K562 (cell line): ENCODE measurements around the gene IFT81. TPM values are rescaled to one million over a fixed set of nuclear protein-coding genes. Genes with fewer than 3 reads are reported as not detected.

Experiments used
- ARHGAP35 ChIP-seq: fragments of 450-650 bp; IDR thresholded peaks from 2 replicates; pipeline ENCODE4 v1.6.1; 2018; ENCODE audit not compliant: partially characterized antibody
- CEBPB ChIP-seq: fragments of 450-650 bp; IDR thresholded peaks from 2 replicates; pipeline ENCODE4 v1.6.1; 2016; ENCODE audit warnings: missing genetic modification characterization, missing compliant biosample characterization
- CEBPG ChIP-seq, 3 experiments: fragments of 200-800 bp in 1 of 3; sonication (Bioruptor generic) in 1 of 3; sonication (generic) in 1 of 3; formaldehyde crosslinking in 1 of 3; IDR thresholded peaks in 2 of 3; conservative IDR thresholded peaks in 1 of 3; 2 replicates each; pipeline versions ENCODE4 v1.6.1 to v1.8.0; 2016 to 2022; ENCODE audit warnings: missing compliant biosample characterization in 2 of 3, missing genetic modification characterization in 2 of 3, mild to moderate bottlenecking in 1 of 3, missing genetic modification reagents in 1 of 3
- FOSL1 ChIP-seq: fragments of 200-800 bp; sonication (Bioruptor generic); conservative IDR thresholded peaks from 2 replicates; pipeline ENCODE4 v1.6.1; 2016; ENCODE audit warnings: missing genetic modification characterization, missing compliant biosample characterization
- GTF2F1 ChIP-seq: IDR thresholded peaks from 2 replicates; pipeline ENCODE4 v1.6.1; 2011; ENCODE audit warnings: low read depth, low read length, improper control_type of control experiment
- GTF3C2 ChIP-seq: IDR thresholded peaks from 3 replicates; pipeline ENCODE4 v1.6.1; 2011; ENCODE audit warnings: borderline replicate concordance, mild to moderate bottlenecking, moderate library complexity; ENCODE audit not compliant: insufficient read length; ENCODE audit errors: extremely low read depth
- MAFK ChIP-seq: IDR thresholded peaks from 2 replicates; pipeline ENCODE4 v1.6.1; 2011; ENCODE audit warnings: low read length, improper control_type of control experiment
- MXI1 ChIP-seq: IDR thresholded peaks from 2 replicates; pipeline ENCODE4 v1.6.1; 2011; ENCODE audit warnings: low read depth, mild to moderate bottlenecking, improper control_type of control experiment, low read length
- PHF20 ChIP-seq: fragments of 450-650 bp; IDR thresholded peaks from 2 replicates; pipeline ENCODE4 v1.6.1; 2018; ENCODE audit not compliant: partially characterized antibody
- TAL1 ChIP-seq: fragments of 450-650 bp; IDR thresholded peaks from 2 replicates; pipeline ENCODE4 v1.6.1; 2016; ENCODE audit warnings: mild to moderate bottlenecking
- polyA plus RNA-seq, 8 experiments: library from polyadenylated mRNA; depleted of rRNA in 4 of 8; stranded (reverse) in 5 of 8; unstranded in 3 of 8; fragments of >200 nt; fragmentation: Nextera tagmentation in 2 of 8; fragmentation: Illumina TruSeq in 1 of 8; extraction: Ambion mirVana in 2 of 8; extraction: Trizol in 1 of 8; gene quantifications; 2 replicates each; pipeline versions ENCODE4 v1.2.1 to v1.2.3, GENCODE V29; 2011 to 2014; ENCODE audit warnings: inconsistent platforms in 1 of 8, missing spikeins in 1 of 8
- total RNA-seq, 7 experiments: library from RNA; depleted of rRNA in 6 of 7; stranded (reverse); fragments of >200 nt in 6 of 7; fragmentation: Illumina TruSeq in 2 of 7; extraction: Trizol in 2 of 7; gene quantifications; 2 replicates each; pipeline versions ENCODE4 v1.2.1 to v1.2.3, GENCODE V29; 2011 to 2021; ENCODE audit warnings: low replicate concordance in 1 of 7
- TF ChIP-seq, protein P1 (sequence below), 3 experiments: fragments of 200-800 bp in 1 of 3; fragments of 250-450 bp in 1 of 3; fragments of 450-650 bp in 1 of 3; sonication (Bioruptor Pico) in 1 of 3; sonication (Bioruptor generic) in 1 of 3; formaldehyde crosslinking in 1 of 3; IDR thresholded peaks; 2 replicates each; pipeline versions ENCODE4 v1.6.1 to v1.8.0; 2016 to 2022; ENCODE audit warnings: mild to moderate bottlenecking in 2 of 3, missing genetic modification characterization in 2 of 3, missing compliant biosample characterization in 1 of 3, moderate library complexity in 1 of 3
- TF ChIP-seq, protein P2 (sequence below), 2 experiments: fragments of 450-650 bp; IDR thresholded peaks; 2 replicates each; pipeline ENCODE4 v1.6.1; 2016; ENCODE audit warnings: mild to moderate bottlenecking in 2 of 2, borderline replicate concordance in 1 of 2, low read depth in 1 of 2, moderate library complexity in 1 of 2

The IFT81 gene
- total and polyA plus RNA-seq, 9 of the 15 experiments (the other 6 are each of a cell fraction or from before 2014, with no cell fraction given): 2.8 to 11.9 (median 7.9) TPM

GRCh38 chr12:110234755-110235154 is 110.6 kb downstream of the IFT81 start (continued):
- TF ChIP-seq GTF3C2 (no peak), GTF2F1 (no peak), PHF20 (no peak), MAFK (no peak), TAL1 (no peak), ARHGAP35 (no peak), MXI1 (no peak), FOSL1 (tag) (no peak), CEBPG (CRISPR knock-in tag; IDR thresholded peaks at IDR 0.05) (no peak), CEBPG (tag; conservative IDR thresholded peaks at IDR 0.05 in 1 of 2, IDR thresholded peaks at IDR 0.05 in 1 of 2) (peak; percentile 61 to 79), CEBPB (tag) (peak; percentile 76)
- TF ChIP-seq, protein P1, sequence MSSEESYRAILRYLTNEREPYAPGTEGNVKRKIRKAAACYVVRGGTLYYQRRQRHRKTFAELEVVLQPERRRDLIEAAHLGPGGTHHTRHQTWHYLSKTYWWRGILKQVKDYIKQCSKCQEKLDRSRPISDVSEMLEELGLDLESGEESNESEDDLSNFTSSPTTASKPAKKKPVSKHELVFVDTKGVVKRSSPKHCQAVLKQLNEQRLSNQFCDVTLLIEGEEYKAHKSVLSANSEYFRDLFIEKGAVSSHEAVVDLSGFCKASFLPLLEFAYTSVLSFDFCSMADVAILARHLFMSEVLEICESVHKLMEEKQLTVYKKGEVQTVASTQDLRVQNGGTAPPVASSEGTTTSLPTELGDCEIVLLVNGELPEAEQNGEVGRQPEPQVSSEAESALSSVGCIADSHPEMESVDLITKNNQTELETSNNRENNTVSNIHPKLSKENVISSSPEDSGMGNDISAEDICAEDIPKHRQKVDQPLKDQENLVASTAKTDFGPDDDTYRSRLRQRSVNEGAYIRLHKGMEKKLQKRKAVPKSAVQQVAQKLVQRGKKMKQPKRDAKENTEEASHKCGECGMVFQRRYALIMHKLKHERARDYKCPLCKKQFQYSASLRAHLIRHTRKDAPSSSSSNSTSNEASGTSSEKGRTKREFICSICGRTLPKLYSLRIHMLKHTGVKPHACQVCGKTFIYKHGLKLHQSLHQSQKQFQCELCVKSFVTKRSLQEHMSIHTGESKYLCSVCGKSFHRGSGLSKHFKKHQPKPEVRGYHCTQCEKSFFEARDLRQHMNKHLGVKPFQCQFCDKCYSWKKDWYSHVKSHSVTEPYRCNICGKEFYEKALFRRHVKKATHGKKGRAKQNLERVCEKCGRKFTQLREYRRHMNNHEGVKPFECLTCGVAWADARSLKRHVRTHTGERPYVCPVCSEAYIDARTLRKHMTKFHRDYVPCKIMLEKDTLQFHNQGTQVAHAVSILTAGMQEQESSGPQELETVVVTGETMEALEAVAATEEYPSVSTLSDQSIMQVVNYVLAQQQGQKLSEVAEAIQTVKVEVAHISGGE (CRISPR knock-in tag; IDR thresholded peaks at IDR 0.05): no peak
- TF ChIP-seq, protein P2, sequence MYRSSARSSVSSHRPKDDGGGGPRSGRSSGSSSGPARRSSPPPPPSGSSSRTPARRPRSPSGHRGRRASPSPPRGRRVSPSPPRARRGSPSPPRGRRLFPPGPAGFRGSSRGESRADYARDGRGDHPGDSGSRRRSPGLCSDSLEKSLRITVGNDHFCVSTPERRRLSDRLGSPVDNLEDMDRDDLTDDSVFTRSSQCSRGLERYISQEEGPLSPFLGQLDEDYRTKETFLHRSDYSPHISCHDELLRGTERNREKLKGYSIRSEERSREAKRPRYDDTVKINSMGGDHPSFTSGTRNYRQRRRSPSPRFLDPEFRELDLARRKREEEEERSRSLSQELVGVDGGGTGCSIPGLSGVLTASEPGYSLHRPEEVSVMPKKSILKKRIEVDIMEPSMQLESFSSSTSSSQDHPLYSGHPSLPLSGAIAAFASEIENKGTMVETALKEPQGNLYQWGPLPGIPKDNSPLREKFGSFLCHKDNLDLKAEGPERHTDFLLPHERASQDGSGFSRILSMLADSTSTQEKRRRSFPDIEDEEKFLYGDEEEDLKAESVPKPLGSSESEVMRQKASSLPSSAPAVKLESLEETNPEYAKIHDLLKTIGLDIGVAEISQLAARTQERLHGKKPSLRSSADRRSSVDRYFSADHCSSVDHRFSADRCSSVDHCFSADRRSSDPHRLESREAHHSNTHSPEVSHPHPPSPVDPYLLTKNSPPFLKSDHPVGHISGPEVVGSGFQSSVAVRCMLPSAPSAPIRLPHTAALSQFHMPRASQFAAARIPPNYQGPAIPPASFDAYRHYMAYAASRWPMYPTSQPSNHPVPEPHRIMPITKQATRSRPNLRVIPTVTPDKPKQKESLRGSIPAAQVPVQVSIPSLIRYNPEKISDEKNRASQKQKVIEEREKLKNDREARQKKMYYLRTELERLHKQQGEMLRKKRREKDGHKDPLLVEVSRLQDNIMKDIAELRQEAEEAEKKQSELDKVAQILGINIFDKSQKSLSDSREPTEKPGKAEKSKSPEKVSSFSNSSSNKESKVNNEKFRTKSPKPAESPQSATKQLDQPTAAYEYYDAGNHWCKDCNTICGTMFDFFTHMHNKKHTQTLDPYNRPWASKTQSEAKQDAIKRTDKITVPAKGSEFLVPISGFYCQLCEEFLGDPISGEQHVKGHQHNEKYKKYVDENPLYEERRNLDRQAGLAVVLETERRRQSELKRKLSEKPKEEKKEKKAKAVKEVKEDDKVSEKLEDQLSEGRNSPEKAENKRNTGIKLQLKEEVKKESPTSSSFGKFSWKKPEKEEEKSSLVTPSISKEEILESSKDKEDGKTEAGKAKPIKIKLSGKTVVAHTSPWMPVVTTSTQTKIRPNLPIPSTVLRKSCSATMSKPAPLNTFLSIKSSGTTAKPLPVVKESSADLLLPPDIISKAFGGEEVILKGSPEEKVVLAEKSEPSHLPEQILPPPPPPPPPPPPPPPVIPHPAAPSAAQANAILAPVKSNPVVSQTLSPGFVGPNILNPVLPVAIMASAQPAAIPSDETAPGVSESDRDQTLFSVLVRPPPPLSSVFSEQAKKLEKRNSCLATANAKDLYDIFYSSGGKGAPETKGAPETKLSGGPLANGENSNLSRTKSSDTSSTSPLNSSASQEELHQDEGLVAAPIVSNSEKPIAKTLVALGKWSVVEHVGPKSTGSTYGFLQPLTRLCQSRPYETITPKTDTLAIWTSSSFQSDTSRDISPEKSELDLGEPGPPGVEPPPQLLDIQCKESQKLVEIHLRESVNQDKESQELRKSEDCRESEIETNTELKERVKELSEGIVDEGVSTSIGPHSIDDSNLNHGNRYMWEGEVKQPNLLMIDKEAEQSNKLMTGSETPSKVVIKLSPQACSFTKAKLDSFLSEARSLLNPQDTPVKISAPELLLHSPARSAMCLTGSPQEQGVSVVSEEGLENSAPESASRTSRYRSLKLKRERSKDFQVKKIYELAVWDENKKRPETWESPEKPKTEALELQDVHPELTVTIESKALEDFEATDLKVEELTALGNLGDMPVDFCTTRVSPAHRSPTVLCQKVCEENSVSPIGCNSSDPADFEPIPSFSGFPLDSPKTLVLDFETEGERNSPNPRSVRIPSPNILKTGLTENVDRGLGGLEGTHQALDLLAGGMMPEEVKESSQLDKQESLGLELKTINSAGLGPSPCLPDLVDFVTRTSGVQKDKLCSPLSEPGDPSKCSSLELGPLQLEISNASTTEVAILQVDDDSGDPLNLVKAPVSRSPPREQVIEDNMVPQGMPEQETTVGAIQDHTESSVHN (IDR thresholded peaks at IDR 0.05; ENCODE audit: borderline replicate concordance in 1 of 2, low read depth in 1 of 2): no peak
